T-helper 22 cell (primary cell): ENCODE results near the gene GABRB3.

ENCODE experiments used
- DNase-seq: peaks from one replicate; pipeline ENCODE4 v3.0.0-alpha.2; 2020; ENCODE audit warnings: low read depth

GABRB3 gene

GRCh38 chr15:26555898-26556297 lies 217.0 kb downstream of the GABRB3 start:
- DNase-seq = no peak

DNA sequence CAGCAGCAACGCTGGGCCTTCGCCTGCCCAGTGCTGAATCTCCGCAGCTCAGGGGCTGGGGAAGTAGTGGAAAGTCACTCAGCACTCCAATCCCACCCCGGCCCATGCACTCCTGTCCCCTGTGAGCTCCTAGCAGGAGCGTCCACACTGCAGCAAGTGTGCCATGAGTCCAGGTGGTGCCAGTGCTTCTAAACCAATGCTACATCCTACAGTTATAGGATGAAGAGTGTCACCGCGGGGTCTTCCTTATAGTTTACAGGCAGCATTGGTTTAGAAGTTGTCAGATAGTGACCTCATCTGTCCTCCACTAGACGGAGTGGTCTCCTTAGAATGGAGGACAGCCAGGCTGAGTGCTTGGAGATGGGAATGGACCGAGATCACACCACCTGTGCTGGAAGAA lies 221.4 kb downstream of the GABRB3 start:
- DNase-seq = no peak

DNA sequence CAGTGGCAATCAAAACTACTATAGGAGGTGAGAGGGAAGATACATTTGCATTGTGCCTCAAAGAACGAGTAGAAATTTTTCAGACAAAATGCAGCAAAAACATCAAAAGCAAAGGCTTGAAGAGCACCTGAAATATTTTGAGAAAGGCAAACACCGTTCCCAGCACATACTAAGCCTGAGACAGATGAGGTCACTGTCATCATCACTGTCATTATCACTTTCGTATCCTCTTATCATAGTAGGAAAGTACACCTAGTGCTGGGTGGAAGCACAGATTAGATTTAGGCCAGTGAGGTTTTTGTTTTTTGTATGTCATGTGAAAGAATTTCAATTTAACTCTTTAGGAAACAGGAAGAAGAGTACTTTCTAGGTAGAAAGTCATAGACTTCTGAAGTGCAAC lies 222.0 kb downstream of the GABRB3 start:
- no peak for DNase-seq

GRCh38 chr15:26537663-26538062 lies 235.2 kb downstream of the GABRB3 start:
- no peak for DNase-seq

GRCh38 chr15:26531489-26531888 lies 241.4 kb downstream of the GABRB3 start:
- DNase-seq = no peak

GRCh38 chr15:26525096-26525495 lies 247.8 kb downstream of the GABRB3 start:
- DNase-seq = no peak

DNA sequence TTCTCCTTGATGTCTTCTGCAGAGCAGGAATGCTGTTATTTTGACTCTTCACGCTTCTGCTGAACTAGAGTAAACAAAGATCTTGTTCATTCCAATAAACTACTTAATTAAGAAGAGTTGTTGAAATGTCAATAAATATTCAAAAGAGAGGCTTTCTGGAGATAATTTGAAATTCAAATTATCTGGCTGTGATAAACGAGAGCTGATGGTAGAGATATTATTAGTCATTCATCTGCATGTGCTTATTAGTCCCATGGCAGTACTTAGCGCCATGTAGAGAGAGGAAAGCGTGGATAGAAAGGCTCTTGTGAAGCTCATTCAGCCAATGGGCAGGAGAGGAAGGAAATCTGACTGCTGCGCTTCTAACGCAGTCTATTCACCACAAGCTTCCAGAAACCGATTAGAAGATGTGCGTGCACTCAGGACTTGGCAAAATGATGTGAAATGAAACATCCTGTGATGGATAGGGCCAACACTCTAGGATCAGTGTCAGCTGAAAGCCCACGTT lies 251.1 kb downstream of the GABRB3 start:
- DNase-seq = no peak

DNA sequence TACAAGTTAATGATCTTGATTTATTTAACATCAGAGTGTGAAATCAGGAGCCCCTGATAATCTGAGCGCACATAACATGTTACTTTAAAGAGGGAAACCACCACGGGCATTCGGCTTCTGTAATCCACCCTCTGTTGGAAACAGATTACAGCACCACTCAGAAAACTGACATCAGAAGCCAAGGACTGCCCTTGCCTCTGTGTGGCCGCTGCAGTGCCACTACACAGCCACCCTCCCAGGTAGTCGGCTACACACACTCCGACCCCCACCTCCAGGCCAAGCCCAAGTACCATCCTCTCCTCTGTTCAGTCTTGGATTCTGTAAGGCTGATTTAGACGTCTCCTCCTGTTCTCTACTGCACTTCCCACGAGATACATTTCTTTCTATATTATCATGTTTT lies 251.7 kb downstream of the GABRB3 start:
- DNase-seq = no peak

- DNase-seq = no peak
Measured at GRCh38 chr15:26518885-26519284, 254.0 kb downstream of the GABRB3 start.

DNA sequence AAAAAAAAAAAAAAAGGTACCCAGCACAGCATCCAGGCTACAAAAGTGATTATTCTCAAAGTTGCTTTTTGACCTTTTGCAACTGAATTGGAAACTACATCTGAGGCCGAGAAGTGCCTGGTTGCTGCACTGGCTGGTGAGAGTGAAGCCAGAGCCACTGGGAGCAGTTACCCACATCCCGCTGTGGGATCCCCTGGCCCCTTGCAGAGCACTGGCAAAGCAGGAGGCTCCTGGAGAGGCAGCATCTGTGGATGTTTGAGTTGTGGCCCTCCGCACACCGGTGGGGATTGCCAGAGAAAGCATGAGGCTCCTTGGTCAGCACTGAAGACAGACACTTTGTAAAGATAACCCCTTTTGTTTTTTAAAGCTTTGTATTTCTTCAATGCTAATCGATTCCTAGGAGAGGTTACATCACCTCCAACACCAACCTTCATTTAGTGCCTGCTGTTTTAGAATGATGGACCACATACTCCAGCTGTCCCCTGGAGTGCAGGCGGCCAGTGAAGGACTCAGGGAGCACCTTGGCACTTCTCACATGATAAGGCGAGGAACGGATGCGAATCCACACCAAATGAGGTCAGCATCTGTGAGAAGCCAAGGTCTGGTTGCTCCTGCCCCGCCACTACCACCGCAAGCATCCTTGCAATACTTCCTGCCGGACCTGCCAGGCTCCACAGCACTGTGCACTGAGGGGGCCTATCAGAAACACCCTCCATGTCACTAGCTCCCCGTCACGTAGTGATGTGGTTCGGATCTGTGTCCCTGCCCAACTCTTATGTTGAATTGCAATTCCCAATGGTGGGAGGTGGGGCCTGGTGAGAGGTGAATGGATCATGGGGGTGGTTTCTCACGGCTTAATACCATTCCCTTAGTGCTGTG lies 256.5 kb downstream of the GABRB3 start:
- DNase-seq = no peak

DNA sequence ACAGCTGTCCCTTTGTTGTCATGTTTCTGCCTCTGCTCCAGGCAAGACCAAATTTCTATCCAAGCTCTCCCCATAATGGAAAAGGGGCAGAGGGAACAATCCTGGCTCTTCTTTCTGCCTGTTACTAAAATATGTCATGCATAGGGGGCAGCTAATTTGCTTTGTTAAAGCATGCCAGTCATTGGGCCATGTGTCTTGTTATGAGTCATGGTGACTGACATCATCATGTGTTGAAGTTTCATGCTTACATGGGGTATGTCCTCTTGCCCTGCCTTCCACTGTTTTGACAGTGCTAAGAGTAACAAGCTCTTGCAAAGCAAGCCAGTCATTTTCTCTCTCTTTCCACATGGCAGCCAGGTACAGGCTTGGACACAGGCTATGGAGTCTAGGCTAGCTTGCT lies 268.9 kb downstream of the GABRB3 start:
- DNase-seq = no peak
